K562 (cell line): ENCODE results near the gene ARHGAP25. TPM values are rescaled to one million over a fixed set of nuclear protein-coding genes. Genes with fewer than 3 reads are reported as not detected.

Experiments used
- CXXC5 ChIP-seq: fragments of 250-450 bp; sonication (Bioruptor Pico); IDR thresholded peaks from 2 replicates; pipeline ENCODE4 v1.8.0; 2022; ENCODE audit warnings: inconsistent platforms, mild to moderate bottlenecking, moderate library complexity
- ESRRA ChIP-seq: fragments of 450-650 bp; IDR thresholded peaks from 2 replicates; pipeline ENCODE4 v1.6.1; 2014; ENCODE audit warnings: low read depth, mild to moderate bottlenecking, moderate library complexity, borderline replicate concordance
- FOXK2 ChIP-seq, 2 experiments: fragments of 450-650 bp; IDR thresholded peaks in 1 of 2; conservative IDR thresholded peaks in 1 of 2; 2 replicates each; pipeline ENCODE4 v1.6.1; 2016; ENCODE audit warnings: low read depth in 2 of 2, mild to moderate bottlenecking in 1 of 2
- LARP7 ChIP-seq: fragments of 450-650 bp; IDR thresholded peaks from 2 replicates; pipeline ENCODE4 v1.6.1; 2016
- MAFG ChIP-seq: fragments of 450-650 bp; conservative IDR thresholded peaks from 2 replicates; pipeline ENCODE4 v1.6.1; 2016; ENCODE audit warnings: missing genetic modification characterization, missing compliant biosample characterization
- MYBL2 ChIP-seq, 2 experiments: fragments of 450-650 bp in 1 of 2; sonication (generic) in 1 of 2; formaldehyde crosslinking in 1 of 2; IDR thresholded peaks; 2 replicates each; pipeline versions ENCODE4 v1.6.1 to v1.8.1; 2017 to 2022; ENCODE audit warnings: borderline replicate concordance in 1 of 2, inconsistent platforms in 1 of 2, low read depth in 1 of 2, mild to moderate bottlenecking in 1 of 2, missing genetic modification reagents in 1 of 2, moderate library complexity in 1 of 2
- TEAD2 ChIP-seq: fragments of 450-650 bp; IDR thresholded peaks from 2 replicates; pipeline ENCODE4 v1.6.1; 2016; ENCODE audit warnings: missing genetic modification characterization, control low read depth, missing compliant biosample characterization
- ZNF197 ChIP-seq: fragments of 200-800 bp; sonication (Bioruptor generic); IDR thresholded peaks from 2 replicates; pipeline ENCODE4 v1.6.1; 2016; ENCODE audit warnings: low read depth, missing genetic modification characterization, missing compliant biosample characterization
- ZNF239 ChIP-seq: fragments of 250-450 bp; sonication (Bioruptor Pico); IDR thresholded peaks from 2 replicates; pipeline ENCODE4 v1.4.0; 2020; ENCODE audit warnings: mild to moderate bottlenecking
- ZNF277 ChIP-seq: fragments of 250-450 bp; sonication (Bioruptor Pico); IDR thresholded peaks from 2 replicates; pipeline ENCODE4 v1.8.0; 2022; ENCODE audit warnings: inconsistent platforms, mild to moderate bottlenecking, moderate library complexity, borderline replicate concordance
- ZNF592 ChIP-seq: fragments of 450-650 bp; IDR thresholded peaks from 2 replicates; pipeline ENCODE4 v1.6.1; 2017; ENCODE audit warnings: antibody characterized with exemption, mild to moderate bottlenecking
- ZNF76 ChIP-seq: fragments of 250-450 bp; sonication (Bioruptor Pico); IDR thresholded peaks from 2 replicates; pipeline ENCODE4 v1.4.0; 2020; ENCODE audit warnings: mild to moderate bottlenecking, moderate library complexity, borderline replicate concordance
- polyA plus RNA-seq, 8 experiments: library from polyadenylated mRNA; depleted of rRNA in 4 of 8; stranded (reverse) in 5 of 8; unstranded in 3 of 8; fragments of >200 nt; fragmentation: Nextera tagmentation in 2 of 8; fragmentation: Illumina TruSeq in 1 of 8; extraction: Ambion mirVana in 2 of 8; extraction: Trizol in 1 of 8; gene quantifications; 2 replicates each; pipeline versions ENCODE4 v1.2.1 to v1.2.3, GENCODE V29; 2011 to 2014; ENCODE audit warnings: inconsistent platforms in 1 of 8, missing spikeins in 1 of 8
- total RNA-seq, 7 experiments: library from RNA; depleted of rRNA in 6 of 7; stranded (reverse); fragments of >200 nt in 6 of 7; fragmentation: Illumina TruSeq in 2 of 7; extraction: Trizol in 2 of 7; gene quantifications; 2 replicates each; pipeline versions ENCODE4 v1.2.1 to v1.2.3, GENCODE V29; 2011 to 2021; ENCODE audit warnings: low replicate concordance in 1 of 7
- TF ChIP-seq, protein P1 (sequence below): fragments of 450-650 bp; conservative IDR thresholded peaks from 2 replicates; pipeline ENCODE4 v1.6.1; 2016; ENCODE audit warnings: missing genetic modification characterization, low read depth, mild to moderate bottlenecking, control low read depth, missing compliant biosample characterization

Gene ARHGAP25
- total and polyA plus RNA-seq, 9 of the 15 experiments (the other 6 are each of a cell fraction or from before 2014, with no cell fraction given): 4.9 to 14.8 (median 10.7) TPM

DNA sequence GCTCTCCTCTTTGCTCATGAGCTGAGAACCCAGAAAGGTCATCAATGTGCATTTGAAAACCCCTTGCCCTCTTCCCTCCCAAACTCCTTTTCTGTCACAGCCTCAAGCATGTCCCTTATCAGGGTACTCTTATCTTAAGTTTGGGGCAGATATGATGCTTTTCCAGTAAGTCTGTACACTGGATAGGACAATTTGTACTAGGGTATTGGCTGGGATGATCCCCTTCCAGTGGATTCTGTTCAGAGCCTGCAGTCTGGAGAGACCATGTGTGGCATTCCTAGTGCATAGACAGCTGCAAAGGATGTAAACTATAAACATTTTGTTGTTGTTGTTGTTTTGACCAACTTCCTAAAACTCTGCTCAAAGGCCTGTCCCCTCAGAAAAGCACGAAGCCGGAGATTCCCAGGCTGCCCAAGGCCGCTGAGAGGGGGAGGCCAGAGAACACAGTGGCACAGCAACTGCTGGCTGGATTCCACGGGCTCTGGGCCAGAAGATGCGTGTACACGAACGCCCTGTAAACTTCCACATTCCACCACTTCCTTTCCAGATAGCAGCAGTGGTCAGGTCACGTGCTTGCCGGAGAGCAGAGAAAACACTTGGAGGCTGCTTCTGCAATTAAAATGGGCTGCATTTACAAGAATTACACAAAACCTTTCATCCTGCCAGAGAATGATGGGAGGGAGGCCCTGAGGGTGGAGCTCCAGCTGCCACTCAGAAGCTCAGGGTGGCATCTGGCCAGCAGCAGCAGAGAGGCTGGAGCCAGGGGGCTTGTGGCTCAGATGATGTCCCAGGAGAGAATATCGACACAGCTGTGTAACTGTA is 94.5 kb downstream of the ARHGAP25 start (continued):
- TF ChIP-seq CXXC5 (CRISPR knock-in tag) (peak; percentile 94), ESRRA (peak; percentile 46; the same call in 1 of the 2 replicates), MAFG (tag) (no peak), ZNF76 (CRISPR knock-in tag) (no peak), MYBL2 (IDR thresholded peaks at IDR 0.05; ENCODE audit: low read depth) (no peak), MYBL2 (CRISPR knock-in tag; IDR thresholded peaks at IDR 0.05; ENCODE audit: borderline replicate concordance) (no peak), TEAD2 (tag) (peak; percentile 90), ZNF197 (CRISPR knock-in tag) (no peak), FOXK2 (conservative IDR thresholded peaks at IDR 0.05 in 1 of 2, IDR thresholded peaks at IDR 0.05 in 1 of 2; ENCODE audit: low read depth in 2 of 2) (peak; percentile 49 to 80; a peak in 3 of 4 replicates), ZNF592 (peak; percentile 77), ZNF239 (CRISPR knock-in tag) (no peak), LARP7 (no peak), ZNF277 (CRISPR knock-in tag) (no peak)
- TF ChIP-seq, protein P1, sequence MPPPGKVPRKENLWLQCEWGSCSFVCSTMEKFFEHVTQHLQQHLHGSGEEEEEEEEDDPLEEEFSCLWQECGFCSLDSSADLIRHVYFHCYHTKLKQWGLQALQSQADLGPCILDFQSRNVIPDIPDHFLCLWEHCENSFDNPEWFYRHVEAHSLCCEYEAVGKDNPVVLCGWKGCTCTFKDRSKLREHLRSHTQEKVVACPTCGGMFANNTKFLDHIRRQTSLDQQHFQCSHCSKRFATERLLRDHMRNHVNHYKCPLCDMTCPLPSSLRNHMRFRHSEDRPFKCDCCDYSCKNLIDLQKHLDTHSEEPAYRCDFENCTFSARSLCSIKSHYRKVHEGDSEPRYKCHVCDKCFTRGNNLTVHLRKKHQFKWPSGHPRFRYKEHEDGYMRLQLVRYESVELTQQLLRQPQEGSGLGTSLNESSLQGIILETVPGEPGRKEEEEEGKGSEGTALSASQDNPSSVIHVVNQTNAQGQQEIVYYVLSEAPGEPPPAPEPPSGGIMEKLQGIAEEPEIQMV: no peak
